Neural crest cell (in vitro differentiated cells): Measurements from ENCODE around the gene TEX53. TPM values are rescaled to one million over a fixed set of nuclear protein-coding genes. Genes with fewer than 3 reads are reported as not detected.

ENCODE experiments used
- DNase-seq: peaks from one replicate; pipeline ENCODE4 v3.0.0; 2021; ENCODE audit warnings: low read depth, mixed read lengths, low spot score
- H3K27ac Mint-ChIP-seq: one replicate; pipeline ENCODE4 v1.8.0; 2021; ENCODE audit warnings: mild to moderate bottlenecking, mixed read lengths; ENCODE audit not compliant: unreplicated experiment
- H3K27me3 Mint-ChIP-seq: 2 replicates; pipeline ENCODE4 v1.8.0; 2021; ENCODE audit warnings: low read depth, mild to moderate bottlenecking, mixed read lengths
- H3K36me3 Mint-ChIP-seq: 2 replicates; pipeline ENCODE4 v1.8.0; 2021; ENCODE audit warnings: low read depth, mild to moderate bottlenecking, mixed read lengths
- H3K4me1 Mint-ChIP-seq: 2 replicates; pipeline ENCODE4 v1.8.0; 2021; ENCODE audit warnings: mixed read lengths
- H3K4me3 Mint-ChIP-seq: one replicate; pipeline ENCODE4 v1.8.0; 2021; ENCODE audit warnings: mild to moderate bottlenecking, mixed read lengths
- H3K9me3 Mint-ChIP-seq: 2 replicates; pipeline ENCODE4 v1.8.0; 2021; ENCODE audit warnings: mixed read lengths
- CTCF ChIP-seq: fragments of 200-600 bp; sonication (generic); conservative IDR thresholded peaks from 2 replicates; pipeline ENCODE4 v1.5.0; 2021; ENCODE audit warnings: antibody characterized with exemption, mild to moderate bottlenecking
- total RNA-seq: library from RNA; stranded (reverse); gene quantifications from 2 replicates; pipeline ENCODE4 v1.2.1, GENCODE V29; 2021

The TEX53 gene
- total RNA-seq, 1 donor from 2014 or later: not detected

GRCh38 chr9:114674798-114675540, 17.4 kb upstream of the TEX53 start:
- H3K4me1 Mint-ChIP-seq: no peaks in the 10 kb centered on the region

GRCh38 chr9:114674076-114674797, 16.6 kb upstream of the TEX53 start:
- DNase-seq: no peak
- no peak overlapping the region for H3K27ac Mint-ChIP-seq
- H3K4me1 Mint-ChIP-seq: no peaks in the 10 kb centered on the region
- TF ChIP-seq CTCF: no peak
- no peaks in the 10 kb centered on the region for H3K9me3 Mint-ChIP-seq
- H3K36me3 Mint-ChIP-seq: no peaks in the 10 kb centered on the region
- peaks cover 17% of the 10 kb centered on the region for H3K27me3 Mint-ChIP-seq
- no peak overlapping the region for H3K4me3 Mint-ChIP-seq

More at GRCh38 chr9:114674798-114675540, 17.4 kb upstream of the TEX53 start:
- no peak for TF ChIP-seq CTCF
- no peak for DNase-seq
- H3K27ac Mint-ChIP-seq: no peak overlapping the region
- no peaks in the 10 kb centered on the region for H3K36me3 Mint-ChIP-seq
- H3K4me3 Mint-ChIP-seq: no peak overlapping the region
- H3K9me3 Mint-ChIP-seq: no peaks in the 10 kb centered on the region
- H3K27me3 Mint-ChIP-seq: peaks cover 19% of the 10 kb centered on the region

DNA sequence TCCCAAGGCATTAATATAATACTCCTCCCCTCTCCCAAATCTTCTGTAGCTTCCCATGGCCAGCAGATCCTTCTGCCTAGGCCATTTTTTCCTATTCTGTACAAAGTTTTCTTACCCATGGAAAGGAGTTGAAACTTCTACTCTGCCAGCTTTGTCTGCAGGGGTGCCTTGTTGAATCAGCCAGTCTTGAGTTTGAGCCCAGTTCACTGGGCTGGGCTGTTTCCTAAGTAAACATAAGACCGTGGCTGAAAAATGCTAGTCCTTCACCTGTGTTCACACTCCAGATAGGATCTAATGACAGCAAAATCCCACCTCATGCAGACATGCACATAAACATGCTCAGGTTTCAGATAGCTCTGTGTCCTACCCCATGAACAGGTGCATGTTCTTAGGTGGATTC, 14.0 kb upstream of the TEX53 start:
- Mint-ChIP-seq H3K27ac (no peak overlapping the region), H3K36me3 (no peaks in the 10 kb centered on the region), H3K4me3 (no peak overlapping the region), H3K27me3 (peaks cover 18% of the 10 kb centered on the region), H3K9me3 (no peaks in the 10 kb centered on the region), H3K4me1 (no peaks in the 10 kb centered on the region)
- TF ChIP-seq CTCF: no peak
- DNase-seq: no peak

- Mint-ChIP-seq H3K4me3 (no peak overlapping the region), H3K27me3 (peaks cover 22% of the 10 kb centered on the region), H3K27ac (no peak overlapping the region), H3K4me1 (no peaks in the 10 kb centered on the region), H3K9me3 (no peaks in the 10 kb centered on the region), H3K36me3 (no peaks in the 10 kb centered on the region)
- no peak for DNase-seq
- no peak for TF ChIP-seq CTCF
Observed at GRCh38 chr9:114669961-114670360, 12.4 kb upstream of the TEX53 start.

DNA sequence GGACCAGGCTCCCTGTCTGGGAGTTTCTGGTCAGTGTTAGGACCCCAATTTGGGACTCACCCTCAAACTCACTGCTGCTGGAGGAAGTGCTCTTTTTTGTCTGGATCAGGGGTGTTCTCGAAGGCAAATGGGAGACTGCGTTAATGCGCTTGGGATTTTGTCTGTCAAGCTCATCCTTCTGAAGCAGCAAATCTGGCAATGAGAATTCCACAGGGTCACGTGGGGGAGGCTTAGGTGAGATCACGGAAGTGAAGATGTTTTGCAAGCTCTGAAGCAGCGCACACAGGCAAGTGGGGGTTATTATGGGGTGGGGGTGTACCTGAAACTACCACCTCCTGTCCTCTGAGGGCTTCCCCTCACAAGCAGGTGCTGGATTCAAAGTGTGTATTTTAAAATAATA, 10.5 kb upstream of the TEX53 start:
- Mint-ChIP-seq H3K27ac (no peak overlapping the region), H3K4me1 (no peaks in the 10 kb centered on the region), H3K4me3 (no peak overlapping the region), H3K9me3 (no peaks in the 10 kb centered on the region), H3K27me3 (peaks cover 22% of the 10 kb centered on the region), H3K36me3 (no peaks in the 10 kb centered on the region)
- no peak for TF ChIP-seq CTCF
- no peak for DNase-seq
